Inflammatory macrophage (primary cell): ENCODE measurements around the gene MLN.

Source experiments
- DNase-seq, 2 donors: peaks; one replicate each; pipeline ENCODE4 v3.0.0-alpha.2; 2020 to 2022

MLN gene

DNA sequence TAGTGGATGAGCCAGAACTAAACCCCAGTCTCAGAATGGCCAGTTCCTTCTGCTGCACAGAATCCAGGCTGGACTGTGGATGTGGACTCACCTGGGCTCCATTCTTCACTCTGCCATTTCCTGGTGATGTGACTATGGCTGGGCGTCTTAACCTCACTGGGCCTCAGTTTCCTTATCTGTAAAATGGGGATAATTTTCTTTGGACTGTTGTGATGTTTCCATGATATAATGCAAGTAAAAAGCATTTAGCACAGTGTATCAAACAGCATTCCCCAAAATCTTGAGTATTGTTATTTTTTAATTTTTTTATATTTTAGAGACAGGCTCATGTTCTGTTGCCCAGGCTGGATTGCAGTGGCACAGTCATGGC lies 51.2 kb downstream of the MLN start:
- no peak for DNase-seq

DNA sequence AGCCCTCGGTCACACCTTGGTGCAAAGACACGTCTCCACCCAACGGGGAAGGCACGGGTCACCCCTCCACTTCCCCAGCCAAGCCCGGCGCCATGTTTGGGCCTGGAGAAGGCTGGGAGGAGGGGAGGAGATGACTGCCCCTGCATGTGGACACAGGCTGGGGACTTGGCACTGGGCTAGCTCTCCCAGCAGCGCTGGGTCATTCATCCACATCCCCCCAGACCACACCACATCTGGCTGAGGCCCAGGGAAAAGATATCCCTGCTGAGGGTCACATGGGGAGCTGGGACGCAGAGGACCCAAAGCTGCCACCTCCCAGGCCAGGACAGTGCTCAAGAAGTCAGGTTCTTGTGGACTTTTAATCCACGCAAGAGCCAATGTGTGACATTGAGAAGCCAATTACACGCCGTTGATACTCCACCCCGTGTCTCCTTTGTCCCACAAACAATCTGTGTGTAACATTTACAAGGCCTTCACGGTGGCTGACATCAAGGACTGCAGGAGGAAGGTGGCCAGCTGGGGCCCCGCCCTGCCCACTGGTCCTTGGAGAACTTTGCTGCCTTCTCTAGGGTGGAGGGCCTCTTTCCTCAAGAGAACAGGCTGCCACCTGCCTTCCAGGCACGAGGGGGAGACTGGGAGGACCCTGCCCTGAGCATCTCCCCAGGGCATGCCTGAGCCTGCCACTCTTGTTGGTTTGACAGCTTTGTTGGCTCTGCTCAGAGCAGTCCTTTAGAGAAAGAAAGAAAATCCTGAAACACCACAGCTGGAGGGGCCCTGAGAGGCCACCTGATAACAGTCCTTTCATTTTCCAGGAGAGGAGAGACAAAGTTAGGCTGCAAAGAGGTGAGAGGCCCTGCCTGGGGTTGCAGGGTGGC lies 51.8 kb downstream of the MLN start:
- DNase-seq = no peak

DNA sequence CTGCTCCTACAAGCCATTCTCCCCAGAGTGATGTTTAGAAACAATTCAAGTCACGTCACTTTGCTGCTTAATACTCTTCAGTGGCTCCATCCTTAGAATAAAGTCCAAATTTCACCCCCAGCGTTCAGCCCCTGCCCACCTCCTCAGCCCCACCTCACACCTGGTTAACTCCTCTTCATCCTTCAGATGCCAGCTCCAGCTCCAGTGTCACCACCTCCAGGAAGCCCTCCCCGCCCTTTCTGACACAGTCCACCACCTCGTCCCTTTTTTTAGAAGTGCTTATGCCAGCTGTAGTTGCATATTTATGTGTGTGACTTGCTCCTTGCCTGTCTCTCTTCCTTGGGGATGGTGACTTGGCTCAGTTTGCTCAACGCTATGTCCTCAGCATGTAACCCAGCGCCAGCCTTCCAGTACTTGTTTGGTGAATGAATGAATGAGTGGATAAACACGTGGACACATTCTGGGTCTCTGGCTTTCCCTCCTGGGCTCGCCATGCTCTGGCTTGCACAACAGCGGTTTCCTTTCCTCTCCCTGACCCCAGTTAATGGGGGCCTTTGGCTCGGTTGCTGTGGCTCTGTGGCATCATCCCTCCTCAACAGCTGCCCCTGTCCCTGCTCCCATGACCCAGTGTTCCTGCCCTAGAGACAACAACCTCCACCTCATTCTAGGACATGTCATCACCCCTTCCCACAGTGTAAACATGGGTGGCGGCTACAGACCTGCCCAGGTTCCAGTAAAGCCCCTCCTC lies 53.4 kb downstream of the MLN start:
- DNase-seq = no peak

GRCh38 chr6:33749401-33749800 lies 54.4 kb downstream of the MLN start:
- DNase-seq = no peak

DNA sequence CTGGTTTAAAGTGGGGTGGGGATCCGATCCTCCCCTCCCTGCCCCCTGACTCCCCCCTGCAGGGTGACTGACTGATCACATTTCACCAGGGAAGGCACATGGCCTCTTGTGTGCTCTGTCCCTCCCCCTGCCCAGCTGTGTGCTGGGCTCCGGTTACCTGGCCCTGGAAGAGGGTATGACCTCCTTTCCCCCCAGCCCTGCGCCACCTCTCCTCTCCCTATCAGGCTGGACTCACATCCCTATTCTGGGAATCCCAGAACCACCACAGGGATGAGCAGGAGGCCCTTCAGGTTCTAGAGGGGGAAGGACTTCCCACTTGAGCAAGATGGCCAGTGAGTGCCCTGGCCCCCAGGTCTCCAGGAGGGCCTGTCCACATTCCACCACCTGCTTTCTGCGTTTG lies 55.0 kb downstream of the MLN start:
- DNase-seq = no peak

DNA sequence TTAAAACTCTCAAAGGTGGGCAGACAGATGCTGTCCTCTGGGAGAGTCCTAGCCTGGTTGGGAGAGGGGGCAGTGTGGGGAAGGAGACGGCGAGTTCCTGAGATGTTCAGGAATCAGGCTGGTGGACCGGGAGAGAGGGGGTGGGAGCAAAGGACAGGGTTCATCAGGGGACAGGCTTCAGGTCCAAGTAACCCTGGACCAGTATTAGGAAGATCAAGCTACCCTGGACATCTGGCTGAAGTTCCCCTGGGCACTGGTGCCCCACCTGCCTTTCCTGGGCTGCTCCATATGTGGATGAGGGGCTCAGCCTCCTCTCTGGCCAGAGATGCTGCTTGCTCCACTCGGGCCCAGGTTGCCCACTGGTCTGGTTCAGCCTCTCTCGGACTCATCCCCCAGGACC lies 56.0 kb downstream of the MLN start:
- DNase-seq = no peak

DNA sequence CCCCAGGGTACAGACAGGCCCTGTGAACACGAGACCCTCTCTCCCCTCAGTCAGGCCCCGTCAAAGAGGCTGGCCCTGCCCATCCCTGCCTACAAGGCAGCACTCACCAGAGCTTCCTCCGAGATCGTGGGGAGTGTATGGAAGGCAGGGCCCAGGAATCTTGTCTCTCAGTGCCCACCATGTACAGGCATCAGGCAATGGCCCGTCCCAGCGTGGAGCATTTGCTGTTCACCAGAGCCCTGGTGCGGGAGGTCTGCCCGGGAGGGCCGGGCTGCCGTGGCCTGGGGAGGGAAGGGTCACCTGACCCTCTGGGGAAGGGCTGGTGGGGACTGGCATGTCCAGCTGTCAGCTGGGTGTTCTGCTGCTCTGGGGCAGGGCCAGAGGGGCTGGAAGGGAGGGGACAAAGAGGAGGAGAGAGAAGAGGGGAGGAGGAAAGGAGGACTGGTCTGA lies 57.1 kb downstream of the MLN start, which contains the start of gene IP6K3:
Gene IP6K3, minus strand, starts transcription at position 255 of the 450 bp plus-strand sequence. CDS start 11,429 bp downstream, outside the sequence.
- no peak for DNase-seq

GRCh38 chr6:33746036-33746600 lies 57.7 kb downstream of the MLN start:
- no peak for DNase-seq

GRCh38 chr6:33745548-33745947 lies 58.3 kb downstream of the MLN start:
- no peak for DNase-seq

DNA sequence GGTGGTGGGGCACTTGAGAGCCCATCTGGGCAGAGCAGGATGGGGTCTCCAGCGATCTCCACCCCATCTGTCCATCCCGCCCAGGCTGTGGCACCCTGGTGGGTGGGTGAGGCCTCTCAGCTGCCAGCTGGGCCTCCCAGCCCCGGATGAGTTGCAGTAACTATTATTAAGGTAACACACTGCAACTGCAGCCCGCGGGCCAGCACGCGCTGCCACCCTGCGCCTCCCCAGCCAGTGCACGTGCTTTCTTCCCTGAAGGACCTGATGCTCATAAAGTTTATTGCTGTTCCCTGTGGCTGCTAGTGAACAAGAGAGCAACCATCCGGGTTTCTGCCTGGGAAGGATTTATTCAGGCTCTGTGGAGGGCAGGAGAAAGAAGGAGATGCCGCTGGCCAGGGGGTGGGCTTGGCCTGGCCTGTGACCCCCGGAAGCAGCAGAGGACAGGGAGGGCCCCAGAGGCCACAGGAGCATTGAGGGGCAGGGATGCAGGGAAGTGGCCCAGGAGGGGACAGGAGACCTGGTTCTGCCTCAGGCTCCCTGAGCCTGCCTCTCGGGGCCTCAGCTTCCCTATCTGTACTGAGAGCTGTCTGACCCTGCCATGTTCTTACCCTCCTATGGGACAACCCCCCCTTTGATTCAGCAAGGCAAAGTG lies 58.8 kb downstream of the MLN start:
- DNase-seq = no peak
